Endothelial cell of umbilical vein (primary cell): Measurements from ENCODE around the gene ZEB1. TPM values are rescaled to one million over a fixed set of nuclear protein-coding genes. Genes with fewer than 3 reads are reported as not detected.

Source experiments
- BruUV-seq: library from RNA; stranded (reverse); fragments of 400-500 nt; replicated peaks from 2 replicates; lab custom pipeline; 2021; lab: Mats Ljungman, UMichigan
- CTCF ChIA-PET: fragments of 300-600, 350-600 bp; sonication (Branson Sonifier 250); formaldehyde crosslinking; loops from one replicate; lab custom pipeline; 2021; ENCODE audit warnings: antibody characterized with exemption, inconsistent platforms; lab: Charles Lee
- POLR2A ChIA-PET: fragments of 300-600, 350-600 bp; sonication (Branson Sonifier 250); formaldehyde crosslinking; loops from one replicate; lab custom pipeline; 2021; ENCODE audit warnings: antibody characterized with exemption, inconsistent platforms; lab: Charles Lee
- DNase-seq: peaks from one replicate; pipeline ENCODE4 v3.0.0-alpha.2; 2011; ENCODE audit warnings: low read depth, low spot score
- FAIRE-seq: peaks from 2 replicates; lab custom pipeline; 2011; peaks lifted over from hg19 to GRCh38; lab: Jason Lieb, UNC
- H2AFZ ChIP-seq: 2 replicates; pipeline ENCODE4 v1.6.0; 2012; ENCODE audit warnings: low read depth, low read length, control low read depth, inconsistent platforms
- H3K27ac ChIP-seq: 2 replicates; pipeline ENCODE4 v1.5.1; 2011; ENCODE audit warnings: low read depth, mild to moderate bottlenecking, control low read depth, low read length, moderate library complexity; ENCODE audit not compliant: insufficient read depth
- H3K27me3 ChIP-seq, 2 experiments: 2 replicates each; pipeline versions ENCODE4 v1.6.0 to v1.6.1; 2011; ENCODE audit warnings: low read length in 2 of 2, mixed read lengths in 1 of 2; ENCODE audit not compliant: control insufficient read depth in 2 of 2, insufficient read depth in 2 of 2
- H3K36me3 ChIP-seq, 2 experiments: 2 replicates in 1 of 2; 3 replicates in 1 of 2; pipeline ENCODE4 v1.5.1; 2011; ENCODE audit warnings: low read length in 2 of 2, mild to moderate bottlenecking in 1 of 2, moderate library complexity in 1 of 2; ENCODE audit not compliant: control insufficient read depth in 2 of 2, insufficient read depth in 2 of 2; ENCODE audit errors: extremely low read depth in 1 of 2
- H3K4me1 ChIP-seq: 3 replicates; pipeline ENCODE4 v1.5.1; 2011; ENCODE audit warnings: mild to moderate bottlenecking, low read length; ENCODE audit not compliant: control insufficient read depth, insufficient read depth; ENCODE audit errors: extremely low read depth
- H3K4me2 ChIP-seq: 2 replicates; pipeline ENCODE4 v1.6.1; 2011; ENCODE audit warnings: low read length, control low read depth, mixed read lengths; ENCODE audit not compliant: insufficient read depth
- H3K4me3 ChIP-seq, 3 experiments: fragments of 200-600 bp in 1 of 3; sonication (generic), shearing (Covaris generic) in 1 of 3; replicated peaks in 1 of 3; 2 replicates each; pipeline ENCODE4 v1.5.1; 2011 to 2016; ENCODE audit warnings: control low read depth in 3 of 3, low read length in 3 of 3, mild to moderate bottlenecking in 2 of 3, inconsistent platforms in 1 of 3, low read depth in 1 of 3, moderate library complexity in 1 of 3; ENCODE audit not compliant: insufficient read depth in 1 of 3
- H3K79me2 ChIP-seq: 2 replicates; pipeline ENCODE4 v1.6.0; 2012; ENCODE audit warnings: low read length, inconsistent platforms; ENCODE audit not compliant: control insufficient read depth, insufficient read depth
- H3K9ac ChIP-seq: replicated peaks from 2 replicates; pipeline ENCODE3; 2011; ENCODE audit warnings: low read length, control low read depth; ENCODE audit not compliant: insufficient read depth; ENCODE audit errors: extremely low read depth
- H3K9me1 ChIP-seq: replicated peaks from 3 replicates; pipeline ENCODE4 v1.6.0; 2011; ENCODE audit warnings: mild to moderate bottlenecking, low read length; ENCODE audit not compliant: control insufficient read depth, insufficient read depth; ENCODE audit errors: extremely low read depth
- H3K9me3 ChIP-seq: replicated peaks from 2 replicates; pipeline ENCODE4 v1.5.1; 2012; ENCODE audit warnings: low read length, inconsistent platforms; ENCODE audit not compliant: control insufficient read depth, insufficient read depth
- H4K20me1 ChIP-seq: replicated peaks from 2 replicates; pipeline ENCODE3; 2011; ENCODE audit warnings: mild to moderate bottlenecking, low read length; ENCODE audit not compliant: control insufficient read depth, insufficient read depth; ENCODE audit errors: extremely low read depth
- CTCF ChIP-seq, 2 donors: IDR thresholded peaks; 1 replicate in 1 of 2; 2 replicates in 1 of 2; pipeline ENCODE4 v1.5.1; 2011; ENCODE audit warnings: low read length in 2 of 2, mild to moderate bottlenecking in 2 of 2, moderate library complexity in 2 of 2, control low read depth in 1 of 2, inconsistent platforms in 1 of 2, low read depth in 1 of 2; ENCODE audit not compliant: insufficient read depth in 1 of 2; ENCODE audit errors: extremely low read depth in 1 of 2
- EZH2 ChIP-seq: IDR thresholded peaks from 2 replicates; pipeline ENCODE4 v1.6.1; 2012; ENCODE audit warnings: borderline replicate concordance, low read depth, mild to moderate bottlenecking, moderate library complexity, low read length, inconsistent platforms; ENCODE audit not compliant: severe bottlenecking
- FOS ChIP-seq: IDR thresholded peaks from 2 replicates; pipeline ENCODE4 v1.6.1; 2011; ENCODE audit warnings: mild to moderate bottlenecking, low read length, moderate library complexity, borderline replicate concordance; ENCODE audit not compliant: insufficient read depth
- GATA2 ChIP-seq: IDR thresholded peaks from 2 replicates; pipeline ENCODE4 v1.7.0; 2011; ENCODE audit warnings: low read depth, mild to moderate bottlenecking, moderate library complexity, mixed read lengths, low read length; ENCODE audit not compliant: insufficient read length, insufficient read depth
- JUN ChIP-seq: IDR thresholded peaks from 2 replicates; pipeline ENCODE4 v1.6.1; 2011; ENCODE audit warnings: borderline replicate concordance, low read depth; ENCODE audit not compliant: insufficient read length, insufficient read depth
- MYC ChIP-seq: IDR thresholded peaks from one replicate; pipeline ENCODE4 v1.6.1; 2011; ENCODE audit warnings: mild to moderate bottlenecking, low read depth, low read length
- POLR2A ChIP-seq: IDR thresholded peaks from 2 replicates; pipeline ENCODE4 v1.6.1; 2012; ENCODE audit warnings: low read depth, mild to moderate bottlenecking, control low read depth, low read length
- POLR2AphosphoS5 ChIP-seq: IDR thresholded peaks from 2 replicates; pipeline ENCODE4 v1.6.1; 2012; ENCODE audit warnings: low read depth, mild to moderate bottlenecking, control low read depth, low read length, moderate library complexity; ENCODE audit not compliant: insufficient read depth
- dilution Hi-C: fragments of 300-500 bp; cut with MboI; formaldehyde crosslinking; loops from one replicate; pipeline ENCODE4 v1.15.0; 2019; ENCODE audit warnings: low sequenced_read_pairs; ENCODE audit not compliant: extremely low pct_ligation_motif_present
- intact Hi-C: fragments of 100-400 bp; cut with micrococcal nuclease; formaldehyde crosslinking; loops from one replicate; pipeline ENCODE4 v1.10.0; 2022
- polyA plus RNA-seq, 4 experiments: library from polyadenylated mRNA; depleted of rRNA in 3 of 4; stranded (reverse) in 3 of 4; unstranded in 1 of 4; fragments of >200 nt; gene quantifications; 2 replicates each; pipeline versions ENCODE4 v1.2.1 to v1.2.3, GENCODE V29; 2011 to 2012; ENCODE audit warnings: missing spikeins in 1 of 4
- small RNA-seq: library from RNA; depleted of rRNA; stranded (forward); fragments of <200 nt; gene quantifications from one replicate; pipeline ENCODE3, GENCODE V24; 2012; ENCODE audit warnings: low replicate concordance, low read depth; ENCODE audit not compliant: insufficient read depth, insufficient read length
- total RNA-seq: library from RNA; stranded (reverse); gene quantifications from 2 replicates; pipeline ENCODE4 v1.2.3, GENCODE V29; 2021
- TF ChIP-seq, protein P1 (sequence below): IDR thresholded peaks from 2 replicates; pipeline ENCODE4 v1.6.1; 2011; ENCODE audit not compliant: insufficient read depth, insufficient read length

Gene ZEB1
- total and polyA plus RNA-seq, 2 donors (not counting 3 experiments of a cell fraction or from before 2014, with no cell fraction given) = 19.8 to 130 TPM

- no TSS peak for BruUV-seq
- Histone ChIP-seq H3K9ac (no peak overlapping the region), H3K4me1 (peaks cover 9% of the 10 kb centered on the region), H3K4me2 (no peak overlapping the region), H3K79me2 (no peaks in the 10 kb centered on the region), H2AFZ (no peak overlapping the region), H3K9me1 (no peaks in the 10 kb centered on the region), H3K27me3 (peaks cover 7 to 10% of the 10 kb centered on the region in 2 experiments), H3K27ac (no peak overlapping the region), H3K36me3 (no peaks in the 10 kb centered on the region), H3K9me3 (no peaks in the 10 kb centered on the region), H3K4me3 (no peak overlapping the region), H4K20me1 (no peaks in the 10 kb centered on the region)
- TF ChIP-seq, protein P1, sequence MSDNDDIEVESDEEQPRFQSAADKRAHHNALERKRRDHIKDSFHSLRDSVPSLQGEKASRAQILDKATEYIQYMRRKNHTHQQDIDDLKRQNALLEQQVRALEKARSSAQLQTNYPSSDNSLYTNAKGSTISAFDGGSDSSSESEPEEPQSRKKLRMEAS = no peak
- no peak for TF ChIP-seq GATA2
- no peak for TF ChIP-seq EZH2
- no peak for TF ChIP-seq POLR2AphosphoS5
- TF ChIP-seq CTCF (IDR thresholded peaks at IDR 0.05; ENCODE audit: extremely low read depth in 1 of 2, insufficient read depth in 1 of 2, low read depth in 1 of 2, low read length in 2 of 2) = no peak
- TF ChIP-seq MYC = no peak
- no peak for TF ChIP-seq FOS
- no peak for TF ChIP-seq JUN
- TF ChIP-seq POLR2A = no peak
- dilution Hi-C loops (no loop called here), intact Hi-C loops (no loop called here)
- ChIA-PET POLR2A (no interaction called here), CTCF (no interaction called here)
- DNase-seq (no peak), FAIRE-seq (no peak)
Observed at GRCh38 chr10:31578951-31579350, 259.9 kb downstream of the ZEB1 start.

Small RNA genes within 50 kb of the gene (small RNA-seq; reads per million reads assigned to genes)
- gene SPTLC1P1 = not detected
